G401.6 (cell line): ENCODE results near the gene NEDD4L.
"Not testable (repeated sequence)": the region's sequence is repeated elsewhere in the genome, so short reads cannot be mapped to it uniquely, and the experiment has no call there.

Source experiments
- FAIRE-seq: peaks from 2 replicates; lab custom pipeline; 2012; peaks lifted over from hg19 to GRCh38; lab: Jason Lieb, UNC

NEDD4L gene

GRCh38 chr18:58241877-58242276 is 197.9 kb downstream of the NEDD4L start:
- FAIRE-seq = no peak

GRCh38 chr18:58242435-58242834 is 198.4 kb downstream of the NEDD4L start:
- no peak for FAIRE-seq

GRCh38 chr18:58242968-58243367 is 198.9 kb downstream of the NEDD4L start:
- no peak for FAIRE-seq

GRCh38 chr18:58243401-58243800 is 199.4 kb downstream of the NEDD4L start:
- no peak for FAIRE-seq

GRCh38 chr18:58247363-58247834 is 203.4 kb downstream of the NEDD4L start:
- no peak for FAIRE-seq

- no peak for FAIRE-seq
Observed at GRCh38 chr18:58249712-58250111, 205.7 kb downstream of the NEDD4L start.

GRCh38 chr18:58251416-58251815 is 207.4 kb downstream of the NEDD4L start:
- FAIRE-seq = no peak

GRCh38 chr18:58252166-58252565 is 208.1 kb downstream of the NEDD4L start:
- FAIRE-seq = no peak

GRCh38 chr18:58253318-58253717 is 209.3 kb downstream of the NEDD4L start:
- no peak for FAIRE-seq

- FAIRE-seq = no peak
Observed at GRCh38 chr18:58253871-58254270, 209.8 kb downstream of the NEDD4L start.

- FAIRE-seq = no peak
Observed at GRCh38 chr18:58254873-58255511, 211.0 kb downstream of the NEDD4L start.

GRCh38 chr18:58255701-58256311 is 211.8 kb downstream of the NEDD4L start:
- FAIRE-seq = no peak

GRCh38 chr18:58256316-58257080 is 212.5 kb downstream of the NEDD4L start:
- FAIRE-seq = no peak

GRCh38 chr18:58257461-58257860 is 213.4 kb downstream of the NEDD4L start:
- FAIRE-seq = no peak

- FAIRE-seq = no peak
Observed at GRCh38 chr18:58258692-58259342, 214.8 kb downstream of the NEDD4L start.

- no peak for FAIRE-seq
Observed at GRCh38 chr18:58263055-58263957, 219.3 kb downstream of the NEDD4L start.

GRCh38 chr18:58264075-58264474 is 220.0 kb downstream of the NEDD4L start:
- no peak for FAIRE-seq

- FAIRE-seq = no peak
Observed at GRCh38 chr18:58264840-58265239, 220.8 kb downstream of the NEDD4L start.

- FAIRE-seq = not testable (repeated sequence)
Observed at GRCh38 chr18:58265489-58265888, 221.5 kb downstream of the NEDD4L start.

- no peak for FAIRE-seq
Observed at GRCh38 chr18:58266291-58266690, 222.3 kb downstream of the NEDD4L start.

- FAIRE-seq = no peak
Observed at GRCh38 chr18:58267493-58267892, 223.5 kb downstream of the NEDD4L start.

- no peak for FAIRE-seq
Observed at GRCh38 chr18:58268849-58269248, 224.8 kb downstream of the NEDD4L start.
